Measurements from ENCODE around the gene CCR6. TPM values are rescaled to one million over a fixed set of nuclear protein-coding genes. Genes with fewer than 3 reads are reported as not detected.

The CCR6 gene
- total and polyA plus RNA-seq, 10 of the 15 experiments (the other 5 are each of a cell fraction or from before 2014, with no cell fraction given): 2.2 to 7.6 (median 6.7) TPM

- TF ChIP-seq ZBED1 (IDR thresholded peaks at IDR 0.05; ENCODE audit: borderline replicate concordance): no peak
- no peak for TF ChIP-seq MYC (IDR thresholded peaks at IDR 0.05; ENCODE audit: insufficient read depth, insufficient read length, insufficient replicate concordance, low read length, severe bottlenecking)
- TF ChIP-seq FOS (IDR thresholded peaks at IDR 0.05; ENCODE audit: borderline replicate concordance, extremely low read depth, insufficient read length): no peak
- no peak for TF ChIP-seq ZZZ3 (IDR thresholded peaks at IDR 0.05; ENCODE audit: control insufficient read depth, insufficient read length, low read depth)
These were observed 18.5 kb upstream of the CCR6 start (continued) for GRCh38 chr6:167104388-167104787.

- no peak overlapping the region for H3K27ac ChIP-seq (ENCODE audit: control insufficient read depth, insufficient read depth)
- intact Hi-C loops (cut with micrococcal nuclease; ENCODE audit: unreplicated experiment) (no loop called here), in situ Hi-C loops (cut with MboI) (no loop called here)
- SMC1A ChIA-PET (ENCODE audit: uncharacterized antibody, unreplicated experiment): interaction anchor here (1.3 kb wide), 1 partner anchor 11 kb away, joined by 3 read pairs; no protein-coding TSS in a partner anchor
- H3K9me3 ChIP-seq (replicated peaks; ENCODE audit: control insufficient read depth, insufficient read depth, low read length): no peaks in the 10 kb centered on the region; the same call in 1 of the 3 replicates
- H3K4me1 ChIP-seq (ENCODE audit: control insufficient read depth, insufficient read depth, low read length): peaks cover 20% of the 10 kb centered on the region
- H3K9ac ChIP-seq (ENCODE audit: control insufficient read depth, insufficient read depth, low read length): no peak overlapping the region
- H3K27me3 ChIP-seq (replicated peaks in 1 of 2; ENCODE audit: control insufficient read depth in 2 of 2, insufficient read depth in 2 of 2, low read length in 1 of 2): no peaks in the 10 kb centered on the region
- no peaks in the 10 kb centered on the region for H3K79me2 ChIP-seq (ENCODE audit: control insufficient read depth, insufficient read depth, low read length)
- TF ChIP-seq IRF4 (IDR thresholded peaks at IDR 0.05; ENCODE audit: low read depth, low read length) (no peak), GATAD2B (conservative IDR thresholded peaks at IDR 0.05; ENCODE audit: low read depth) (no peak)
- H3K4me2 ChIP-seq (ENCODE audit: control insufficient read depth, insufficient read depth): no peak overlapping the region
- H3K4me3 ChIP-seq: no peak overlapping the region
- BruUV-seq (replicated peaks): no TSS peak
- DNase-seq (ENCODE audit: low read depth, low spot score): no peak
- H2AFZ ChIP-seq (ENCODE audit: control insufficient read depth, low read depth, low read length): no peak overlapping the region
- WGBS (ENCODE audit: insufficient coverage, insufficient replicate concordance, low lambda C conversion rate, missing lambda C conversion rate): 91% methylated on average over 6 of the region's 6 CpGs
- H4K20me1 ChIP-seq (ENCODE audit: control insufficient read depth, insufficient read depth): no peaks in the 10 kb centered on the region
- RAD21 ChIA-PET (ENCODE audit: unreplicated experiment): interaction anchor here (1.1 kb wide), 1 partner anchor 9 kb away, joined by 3 read pairs; no protein-coding TSS in a partner anchor
- no peak for FAIRE-seq
- CTCF ChIA-PET: no interaction called here
- no peaks in the 10 kb centered on the region for H3K36me3 ChIP-seq (ENCODE audit: control insufficient read depth in 2 of 2, insufficient read depth in 2 of 2, low read length in 1 of 2)
- ATAC-seq: no peak
- POLR2A ChIA-PET: interaction anchor here (0.6 to 2.4 kb wide), 4 partner anchors 12 to 24 kb away, joined by 3 to 12 read pairs (median 4); no protein-coding TSS in a partner anchor
These were observed 17.8 kb upstream of the CCR6 start for GRCh38 chr6:167105060-167105459.

Data from GM12878 (cell line).